ENCODE measurements around the gene CD83. TPM values are rescaled to one million over a fixed set of nuclear protein-coding genes. Genes with fewer than 3 reads are reported as not detected.

CD83 gene
- total RNA-seq, 1 experiment from 2014 or later, result 7.0 TPM

GRCh38 chr6:14121936-14122344 is 4.4 kb downstream of the CD83 start:
- no peak for DNase-seq
- Histone ChIP-seq H3K14ac (ENCODE audit: insufficient read depth, low read length) (no peak overlapping the region), H3K4ac (ENCODE audit: low read depth, low read length) (no peak overlapping the region), H3K9me3 (ENCODE audit: control insufficient read depth, low read depth, low read length) (no peaks in the 10 kb centered on the region), H3K23ac (ENCODE audit: insufficient read length, low read depth, low read length) (no peak overlapping the region), H3K23me2 (ENCODE audit: insufficient read length, low read depth, low read length, poor library complexity, severe bottlenecking) (peaks cover 11% of the 10 kb centered on the region), H2BK5ac (ENCODE audit: insufficient read length, low read length) (no peak overlapping the region), H3K79me2 (ENCODE audit: insufficient read depth, low read length) (no peaks in the 10 kb centered on the region), H3K18ac (ENCODE audit: insufficient read length, low read depth, low read length) (no peak overlapping the region), H3K4me2 (ENCODE audit: insufficient read depth, insufficient read length, low read length) (no peak overlapping the region), H4K8ac (replicated peaks; ENCODE audit: insufficient read length, low read depth, low read length) (no peak overlapping the region), H4K20me1 (ENCODE audit: control insufficient read depth, insufficient read depth, insufficient read length) (no peaks in the 10 kb centered on the region), H3K4me1 (ENCODE audit: insufficient read depth, low read length) (peaks cover 4% of the 10 kb centered on the region; the same call in 1 of the 2 replicates), H3K9ac (ENCODE audit: extremely low read depth, insufficient read length, low read length) (no peak overlapping the region), H2AFZ (ENCODE audit: low read length) (no peak overlapping the region), H2BK15ac (ENCODE audit: low read depth, low read length) (no peak overlapping the region), H4K5ac (ENCODE audit: insufficient read length, low read depth, low read length) (no peak overlapping the region), H2AK5ac (ENCODE audit: insufficient read length, low read length) (no peak overlapping the region), H3K27me3 (ENCODE audit: insufficient read depth, low read length) (no peaks in the 10 kb centered on the region; the same call in 1 of the 2 replicates), H3T11ph (ENCODE audit: low read length) (no peak overlapping the region), H2BK20ac (ENCODE audit: low read depth, low read length, poor library complexity, severe bottlenecking) (no peak overlapping the region), H3K27ac (ENCODE audit: insufficient read length, low read depth, low read length) (no peak overlapping the region), H3K56ac (ENCODE audit: insufficient read length, low read depth, low read length) (no peak overlapping the region), H2BK12ac (ENCODE audit: insufficient read length, low read depth, low read length) (no peak overlapping the region), H2BK120ac (ENCODE audit: low read depth, low read length, poor library complexity, severe bottlenecking) (no peak overlapping the region), H4K91ac (ENCODE audit: insufficient read length, low read depth, low read length) (no peak overlapping the region), H3K79me1 (ENCODE audit: insufficient read depth, low read depth, low read length, poor library complexity, severe bottlenecking) (no peaks in the 10 kb centered on the region)
- H3K4me3 Mint-ChIP-seq, result no peak overlapping the region
- peaks cover 18% of the 10 kb centered on the region for H3K27me3 Mint-ChIP-seq (ENCODE audit: low read depth)
- TF ChIP-seq CTCF (conservative IDR thresholded peaks at IDR 0.05), result no peak
- no peaks in the 10 kb centered on the region for H3K9me3 Mint-ChIP-seq
- peaks cover 6 to 7% of the 10 kb centered on the region in 2 experiments for H3K4me1 Mint-ChIP-seq
- peaks cover 0 to 2% (median 0%) of the 10 kb centered on the region in 3 experiments; a peak in 1 of 7 replicates for H3K36me3 Mint-ChIP-seq (ENCODE audit: insufficient read depth in 1 of 3, low read depth in 3 of 3)
- H3K27ac Mint-ChIP-seq, result no peak overlapping the region
- no CpG with 5 or more reads among the region's 4 CpGs for WGBS (ENCODE audit: extremely low coverage, insufficient read length, low lambda C conversion rate)
